HL-60/S4 treated with retinoic acid at 250 ng/mL for 4 days and 3 days (cell line): ENCODE results near the gene UBE2Q1.
"Not testable (repeated sequence)": the region's sequence is repeated elsewhere in the genome, so short reads cannot be mapped to it uniquely, and the experiment has no call there.

Experiments used
- in situ Hi-C: fragments of 300-500 bp; cut with MboI; formaldehyde crosslinking; loops from 2 replicates; pipeline ENCODE4 v1.7.0; 2022; ENCODE audit warnings: low sequenced_read_pairs

UBE2Q1 gene

GRCh38 chr1:154551474-154551873 lies 7.0 kb downstream of the UBE2Q1 start:
- in situ Hi-C loops, result no loop called here

GRCh38 chr1:154550657-154551056 lies 7.8 kb downstream of the UBE2Q1 start:
- in situ Hi-C loops, result no loop called here

GRCh38 chr1:154550070-154550469 lies 8.4 kb downstream of the UBE2Q1 start:
- in situ Hi-C loops, result no loop called here

GRCh38 chr1:154549202-154549770 lies 9.2 kb downstream of the UBE2Q1 start:
- in situ Hi-C loops, result no loop called here

- in situ Hi-C loops, result no loop called here
Measured at GRCh38 chr1:154548028-154548427, 10.4 kb downstream of the UBE2Q1 start.

- in situ Hi-C loops, result no loop called here
Measured at GRCh38 chr1:154547105-154547732, 11.2 kb downstream of the UBE2Q1 start.

- in situ Hi-C loops, result no loop called here
Measured at GRCh38 chr1:154546264-154547063, 12.0 kb downstream of the UBE2Q1 start.

GRCh38 chr1:154541231-154541630 lies 17.2 kb downstream of the UBE2Q1 start:
- in situ Hi-C loops, result no loop called here

GRCh38 chr1:154539486-154540483 lies 18.7 kb downstream of the UBE2Q1 start:
- in situ Hi-C loops, result no loop called here

- in situ Hi-C loops, result no loop called here
Measured at GRCh38 chr1:154536570-154536969, 21.9 kb downstream of the UBE2Q1 start.

- in situ Hi-C loops, result no loop called here
Measured at GRCh38 chr1:154533952-154534844, 24.3 kb downstream of the UBE2Q1 start.

GRCh38 chr1:154531950-154532349 lies 26.5 kb downstream of the UBE2Q1 start:
- in situ Hi-C loops, result not testable (repeated sequence)

- in situ Hi-C loops, result no loop called here
Measured at GRCh38 chr1:154529308-154529707, 29.2 kb downstream of the UBE2Q1 start.

- in situ Hi-C loops, result no loop called here
Measured at GRCh38 chr1:154527192-154527591, 31.3 kb downstream of the UBE2Q1 start.

GRCh38 chr1:154524881-154525280 lies 33.6 kb downstream of the UBE2Q1 start:
- in situ Hi-C loops, result loop anchor here (5.0 kb wide), 1 partner anchor 38 kb away; no protein-coding TSS in a partner anchor

GRCh38 chr1:154521695-154522094 lies 36.8 kb downstream of the UBE2Q1 start:
- in situ Hi-C loops, result loop anchor here (5.0 kb wide), 1 partner anchor 34 kb away; no protein-coding TSS in a partner anchor

GRCh38 chr1:154520333-154520732 lies 38.1 kb downstream of the UBE2Q1 start:
- in situ Hi-C loops, result loop anchor here (5.0 kb wide), 1 partner anchor 33 kb away; no protein-coding TSS in a partner anchor

GRCh38 chr1:154519591-154519991 lies 38.9 kb downstream of the UBE2Q1 start:
- in situ Hi-C loops, result no loop called here

GRCh38 chr1:154517661-154518060 lies 40.8 kb downstream of the UBE2Q1 start:
- in situ Hi-C loops, result no loop called here
